Endodermal cell (in vitro differentiated cells): ENCODE results near the gene AGBL1. TPM values are rescaled to one million over a fixed set of nuclear protein-coding genes. Genes with fewer than 3 reads are reported as not detected.
A peak's percentile ranks its signal among the peaks of the same experiment; 100 is the strongest.

Experiments used
- DNase-seq: peaks from one replicate; pipeline ENCODE4 v3.0.0-alpha.2; 2017
- H3K27ac ChIP-seq: 2 replicates; pipeline ENCODE4 v1.5.1; 2013; ENCODE audit warnings: mild to moderate bottlenecking, low read depth, low read length, moderate library complexity
- H3K27me3 ChIP-seq: 2 replicates; pipeline ENCODE4 v1.6.1; 2013; ENCODE audit warnings: mild to moderate bottlenecking, low read length, moderate library complexity; ENCODE audit not compliant: insufficient read depth, control insufficient read depth, poor library complexity, severe bottlenecking
- H3K36me3 ChIP-seq: 2 replicates; pipeline ENCODE4 v1.7.0; 2013; ENCODE audit warnings: mild to moderate bottlenecking, low read length, moderate library complexity; ENCODE audit not compliant: control insufficient read depth, insufficient read depth
- H3K4me1 ChIP-seq: one replicate; pipeline ENCODE4 v1.7.0; 2013; ENCODE audit warnings: low read length; ENCODE audit not compliant: control insufficient read depth, insufficient read depth
- H3K4me3 ChIP-seq: 2 replicates; pipeline ENCODE4 v1.5.1; 2013; ENCODE audit warnings: mild to moderate bottlenecking, low read length, moderate library complexity
- H3K9ac ChIP-seq: 2 replicates; pipeline ENCODE4 v1.6.1; 2013; ENCODE audit warnings: mild to moderate bottlenecking, low read length, moderate library complexity; ENCODE audit not compliant: poor library complexity, severe bottlenecking; ENCODE audit errors: extremely low read depth
- H3K9me3 ChIP-seq: 2 replicates; pipeline ENCODE4 v1.6.1; 2013; ENCODE audit warnings: mild to moderate bottlenecking, low read length, moderate library complexity; ENCODE audit not compliant: control insufficient read depth
- H3K27ac Mint-ChIP-seq: 2 replicates; pipeline ENCODE4 v1.8.0; 2020; ENCODE audit warnings: mixed read lengths
- H3K27me3 Mint-ChIP-seq: 2 replicates; pipeline ENCODE4 v1.8.0; 2021; ENCODE audit warnings: mild to moderate bottlenecking, mixed read lengths; ENCODE audit not compliant: insufficient read depth
- H3K36me3 Mint-ChIP-seq: 2 replicates; pipeline ENCODE4 v1.8.0; 2020; ENCODE audit warnings: low read depth, mixed read lengths
- H3K4me1 Mint-ChIP-seq: 2 replicates; pipeline ENCODE4 v1.8.0; 2020; ENCODE audit warnings: mixed read lengths
- H3K4me3 Mint-ChIP-seq: 2 replicates; pipeline ENCODE4 v1.8.0; 2020; ENCODE audit warnings: mild to moderate bottlenecking, moderate library complexity, mixed read lengths
- H3K9me3 Mint-ChIP-seq: 2 replicates; pipeline ENCODE4 v1.8.0; 2020; ENCODE audit warnings: mild to moderate bottlenecking, mixed read lengths
- CTCF ChIP-seq: fragments of 200-600 bp; sonication (generic); conservative IDR thresholded peaks from 2 replicates; pipeline ENCODE4 v1.5.0; 2021; ENCODE audit warnings: antibody characterized with exemption, mild to moderate bottlenecking
- WGBS, 2 experiments: methylation state at CpG; one replicate each; pipeline versions ENCODE4 v1.1.5 to v1.1.7; 2013; ENCODE audit warnings: missing lambda C conversion rate in 2 of 2, mixed read lengths in 1 of 2; ENCODE audit not compliant: insufficient coverage in 1 of 2, insufficient read length in 1 of 2; 5-methylcytosine and 5-hydroxymethylcytosine counted together
- total RNA-seq, 2 donors: library from RNA; stranded (reverse); fragmentation: NEBNext Ultra II Directional in 1 of 2; extraction: Animal tissue kit (Norgen Biotek cat#: 25700) in 1 of 2; gene quantifications; 2 replicates in 1 of 2; 3 replicates in 1 of 2; pipeline ENCODE4 v1.2.1, GENCODE V29; 2021

The AGBL1 gene
- total RNA-seq, 2 donors from 2014 or later, result 0.07 to 0.11 TPM

- DNase-seq, result no peak
- H3K27ac Mint-ChIP-seq, result no peak overlapping the region
- 88% methylated on average over 1 to 2 of the region's 3 CpGs for WGBS, 2 experiments
- no peaks in the 10 kb centered on the region for H3K36me3 Mint-ChIP-seq
- Histone ChIP-seq H3K36me3 (no peaks in the 10 kb centered on the region), H3K27ac (no peak overlapping the region), H3K9me3 (no peaks in the 10 kb centered on the region), H3K4me3 (no peak overlapping the region), H3K27me3 (no peaks in the 10 kb centered on the region), H3K4me1 (no peaks in the 10 kb centered on the region), H3K9ac (no peak overlapping the region)
- peaks cover 7% of the 10 kb centered on the region for H3K9me3 Mint-ChIP-seq
- H3K4me3 Mint-ChIP-seq, result no peak overlapping the region
- no peaks in the 10 kb centered on the region for H3K27me3 Mint-ChIP-seq
- TF ChIP-seq CTCF, result peak; percentile 32
- H3K4me1 Mint-ChIP-seq, result no peaks in the 10 kb centered on the region
These were observed 882.0 kb downstream of the AGBL1 start for GRCh38 chr15:86961669-86962068.

GRCh38 chr15:86964271-86964670 lies 884.6 kb downstream of the AGBL1 start:
- Histone ChIP-seq H3K36me3 (no peaks in the 10 kb centered on the region), H3K27me3 (no peaks in the 10 kb centered on the region), H3K27ac (no peak overlapping the region), H3K4me1 (no peaks in the 10 kb centered on the region), H3K9me3 (no peaks in the 10 kb centered on the region), H3K4me3 (no peak overlapping the region), H3K9ac (no peak overlapping the region)
- 83 to 94% methylated on average over 1 of the region's 1 CpG for WGBS, 2 experiments
- Mint-ChIP-seq H3K4me1 (no peaks in the 10 kb centered on the region), H3K27me3 (no peaks in the 10 kb centered on the region), H3K27ac (no peak overlapping the region), H3K36me3 (no peaks in the 10 kb centered on the region), H3K9me3 (peaks cover 13% of the 10 kb centered on the region), H3K4me3 (no peak overlapping the region)
- no peak for DNase-seq
- TF ChIP-seq CTCF, result no peak

GRCh38 chr15:86968244-86968643 lies 888.6 kb downstream of the AGBL1 start:
- Histone ChIP-seq H3K4me1 (no peaks in the 10 kb centered on the region), H3K27ac (no peak overlapping the region), H3K9me3 (peaks cover 5% of the 10 kb centered on the region), H3K9ac (no peak overlapping the region), H3K4me3 (no peak overlapping the region), H3K27me3 (no peaks in the 10 kb centered on the region), H3K36me3 (no peaks in the 10 kb centered on the region)
- H3K4me1 Mint-ChIP-seq, result peaks cover 4% of the 10 kb centered on the region
- WGBS, 2 experiments, result 77 to 90% methylated on average over 4 of the region's 4 CpGs
- H3K9me3 Mint-ChIP-seq, result peaks cover 13% of the 10 kb centered on the region
- H3K27me3 Mint-ChIP-seq, result no peaks in the 10 kb centered on the region
- no peak overlapping the region for H3K27ac Mint-ChIP-seq
- H3K36me3 Mint-ChIP-seq, result no peaks in the 10 kb centered on the region
- TF ChIP-seq CTCF, result no peak
- H3K4me3 Mint-ChIP-seq, result no peak overlapping the region
- DNase-seq, result no peak
